ENCODE results near the gene LMX1A. TPM values are rescaled to one million over a fixed set of nuclear protein-coding genes. Genes with fewer than 3 reads are reported as not detected.

LMX1A gene
- total RNA-seq, 4 donors from 2014 or later = 0.13 to 1.1 (median 0.51) TPM

DNA sequence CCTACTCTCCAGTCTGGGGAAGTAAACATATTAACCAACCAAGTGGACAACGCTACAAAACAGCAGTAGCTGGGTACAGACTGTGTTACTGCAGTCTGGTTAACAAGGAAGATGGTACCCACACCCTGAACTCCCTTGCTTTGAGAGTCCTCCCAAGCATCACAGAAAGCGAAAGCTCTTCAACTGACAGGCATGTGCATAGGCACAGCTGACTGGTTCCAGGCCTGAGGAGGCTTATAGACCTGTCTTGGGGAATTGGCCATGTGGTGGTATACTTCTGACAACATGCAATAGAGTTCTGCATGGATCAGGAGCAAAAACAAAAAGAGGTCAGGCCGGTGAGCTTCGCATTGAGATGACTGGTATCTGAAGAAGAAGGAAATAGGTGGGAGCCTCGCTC lies 17.4 kb downstream of the LMX1A start:
- whole genome bisulfite sequencing, 2 donors (ENCODE audit: low coverage in 1 of 2) = 83 to 94% methylated on average over 3 to 4 of the region's 5 CpGs
- Histone ChIP-seq H3K9me3 (no peaks in the 10 kb centered on the region), H3K4me1 (no peaks in the 10 kb centered on the region), H3K27ac (no peak overlapping the region), H3K27me3 (peaks cover 32% of the 10 kb centered on the region), H3K36me3 (no peaks in the 10 kb centered on the region), H3K4me3 (no peak overlapping the region)
- ATAC-seq = no peak
- TF ChIP-seq POLR2AphosphoS5 (IDR thresholded peaks at IDR 0.05) = no peak
- no peak for TF ChIP-seq EP300 (IDR thresholded peaks at IDR 0.05)
- TF ChIP-seq POLR2A (IDR thresholded peaks at IDR 0.05) = no peak
- TF ChIP-seq, protein P1, sequence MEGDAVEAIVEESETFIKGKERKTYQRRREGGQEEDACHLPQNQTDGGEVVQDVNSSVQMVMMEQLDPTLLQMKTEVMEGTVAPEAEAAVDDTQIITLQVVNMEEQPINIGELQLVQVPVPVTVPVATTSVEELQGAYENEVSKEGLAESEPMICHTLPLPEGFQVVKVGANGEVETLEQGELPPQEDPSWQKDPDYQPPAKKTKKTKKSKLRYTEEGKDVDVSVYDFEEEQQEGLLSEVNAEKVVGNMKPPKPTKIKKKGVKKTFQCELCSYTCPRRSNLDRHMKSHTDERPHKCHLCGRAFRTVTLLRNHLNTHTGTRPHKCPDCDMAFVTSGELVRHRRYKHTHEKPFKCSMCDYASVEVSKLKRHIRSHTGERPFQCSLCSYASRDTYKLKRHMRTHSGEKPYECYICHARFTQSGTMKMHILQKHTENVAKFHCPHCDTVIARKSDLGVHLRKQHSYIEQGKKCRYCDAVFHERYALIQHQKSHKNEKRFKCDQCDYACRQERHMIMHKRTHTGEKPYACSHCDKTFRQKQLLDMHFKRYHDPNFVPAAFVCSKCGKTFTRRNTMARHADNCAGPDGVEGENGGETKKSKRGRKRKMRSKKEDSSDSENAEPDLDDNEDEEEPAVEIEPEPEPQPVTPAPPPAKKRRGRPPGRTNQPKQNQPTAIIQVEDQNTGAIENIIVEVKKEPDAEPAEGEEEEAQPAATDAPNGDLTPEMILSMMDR (IDR thresholded peaks at IDR 0.05) = no peak

DNA sequence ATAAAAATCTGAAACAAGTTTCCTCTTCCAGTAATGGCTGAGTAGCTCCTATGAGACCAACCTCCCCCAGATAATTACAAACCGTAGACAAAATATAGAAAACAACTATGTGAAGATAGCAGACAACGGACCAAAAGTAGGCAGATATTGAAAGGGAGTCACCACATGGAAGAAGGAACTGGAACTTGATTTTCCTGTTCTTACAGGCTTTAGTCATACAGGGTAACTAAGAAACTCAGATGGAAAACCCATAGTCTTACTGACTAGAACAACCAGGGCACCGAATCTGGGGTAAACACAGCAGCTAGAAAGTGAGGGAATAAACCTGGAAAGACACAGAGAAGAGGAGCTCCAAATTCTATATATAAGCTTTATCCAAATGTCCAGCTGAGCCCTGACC lies 26.0 kb downstream of the LMX1A start:
- Histone ChIP-seq H3K36me3 (no peaks in the 10 kb centered on the region), H3K4me1 (no peaks in the 10 kb centered on the region), H3K4me3 (no peak overlapping the region), H3K27ac (no peak overlapping the region), H3K27me3 (peaks cover 20% of the 10 kb centered on the region), H3K9me3 (no peaks in the 10 kb centered on the region)
- TF ChIP-seq, protein P1 (IDR thresholded peaks at IDR 0.05) = no peak
- no peak for TF ChIP-seq POLR2A (IDR thresholded peaks at IDR 0.05)
- TF ChIP-seq EP300 (IDR thresholded peaks at IDR 0.05) = no peak
- no peak for TF ChIP-seq POLR2AphosphoS5 (IDR thresholded peaks at IDR 0.05)
- WGBS, 2 donors (ENCODE audit: low coverage in 1 of 2) = 60 to 100% methylated on average over 1 of the region's 3 CpGs
- no peak for ATAC-seq

DNA sequence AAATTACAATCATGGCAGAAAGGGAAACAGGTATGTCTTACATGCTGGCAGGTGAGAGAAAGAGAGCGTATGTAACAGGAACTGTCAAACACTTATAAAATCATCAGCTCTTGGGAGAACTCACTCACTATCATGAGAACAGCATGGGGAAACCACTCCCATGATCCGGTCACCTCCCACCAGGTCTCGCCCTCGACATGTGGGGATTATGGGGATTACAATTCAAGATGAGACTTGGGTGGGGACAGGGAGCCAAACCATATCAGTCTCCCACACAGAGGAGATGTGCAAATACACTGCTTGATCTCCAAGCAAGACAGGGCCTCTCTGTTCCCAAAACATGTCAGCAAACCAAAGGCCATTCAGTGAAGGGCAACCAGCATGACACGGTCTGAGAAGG lies 27.4 kb downstream of the LMX1A start:
- Histone ChIP-seq H3K4me3 (no peak overlapping the region), H3K27ac (no peak overlapping the region), H3K9me3 (no peaks in the 10 kb centered on the region), H3K4me1 (no peaks in the 10 kb centered on the region), H3K27me3 (peaks cover 31% of the 10 kb centered on the region), H3K36me3 (no peaks in the 10 kb centered on the region)
- WGBS, 2 donors (ENCODE audit: low coverage in 1 of 2) = 40 to 75% methylated on average over 1 to 5 of the region's 5 CpGs
- TF ChIP-seq POLR2A (IDR thresholded peaks at IDR 0.05) = no peak
- TF ChIP-seq, protein P1 (IDR thresholded peaks at IDR 0.05) = no peak
- TF ChIP-seq EP300 (IDR thresholded peaks at IDR 0.05) = no peak
- no peak for TF ChIP-seq POLR2AphosphoS5 (IDR thresholded peaks at IDR 0.05)
- ATAC-seq = no peak

DNA sequence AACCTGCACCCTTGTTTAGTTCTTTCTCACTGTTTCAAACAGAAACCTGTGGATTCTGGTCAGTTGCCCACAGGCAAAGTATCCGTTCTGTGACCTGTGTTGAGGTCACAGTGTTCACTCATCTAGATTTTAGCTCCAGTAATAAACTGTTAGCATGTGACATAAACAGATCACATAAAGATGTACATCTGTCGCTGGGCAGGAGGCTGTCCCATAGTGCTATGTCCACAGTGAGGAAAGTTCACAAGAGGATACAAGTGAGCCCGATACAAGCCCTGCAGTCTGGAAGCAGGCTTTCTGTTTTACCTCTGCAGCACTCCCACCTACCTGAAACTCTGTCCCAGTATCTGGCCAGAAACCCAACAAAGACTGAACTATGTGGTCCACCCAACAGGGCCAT lies 28.4 kb downstream of the LMX1A start:
- TF ChIP-seq EP300 (IDR thresholded peaks at IDR 0.05) (no peak), POLR2A (IDR thresholded peaks at IDR 0.05) (no peak), POLR2AphosphoS5 (IDR thresholded peaks at IDR 0.05) (no peak)
- TF ChIP-seq, protein P1 (IDR thresholded peaks at IDR 0.05) = no peak
- H3K27me3 ChIP-seq = peaks cover 36% of the 10 kb centered on the region
- H3K4me1 ChIP-seq = no peaks in the 10 kb centered on the region
- ATAC-seq = no peak
- H3K4me3 ChIP-seq = no peak overlapping the region
- H3K36me3 ChIP-seq = no peaks in the 10 kb centered on the region
- WGBS, 2 donors (ENCODE audit: low coverage in 1 of 2) = 63 to 70% methylated on average over 2 to 3 of the region's 3 CpGs
- H3K9me3 ChIP-seq = no peaks in the 10 kb centered on the region
- H3K27ac ChIP-seq = no peak overlapping the region

DNA sequence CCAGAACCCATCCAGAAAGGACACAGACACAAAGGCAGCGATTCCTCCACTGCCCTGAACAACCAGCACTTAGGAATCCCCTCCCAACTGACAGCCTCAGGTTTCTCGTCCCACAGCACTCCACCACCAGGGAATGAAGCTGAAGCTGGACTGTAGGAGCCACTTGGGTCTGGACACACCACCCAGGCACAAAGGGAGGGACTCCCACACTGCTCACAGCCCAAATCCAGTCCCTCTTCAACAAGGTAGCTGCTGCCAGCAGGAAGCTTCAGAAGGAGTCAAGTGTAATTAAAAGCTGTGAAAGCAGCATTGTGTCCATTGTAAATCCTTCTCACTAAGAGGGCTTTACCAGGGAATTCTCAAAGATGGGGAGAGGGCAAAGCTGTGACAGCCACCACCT lies 29.0 kb downstream of the LMX1A start:
- 73 to 79% methylated on average over 2 of the region's 2 CpGs for WGBS, 2 donors (ENCODE audit: low coverage in 1 of 2)
- no peak overlapping the region for H3K27ac ChIP-seq
- no peak for TF ChIP-seq POLR2A (IDR thresholded peaks at IDR 0.05)
- TF ChIP-seq, protein P1 (IDR thresholded peaks at IDR 0.05) = no peak
- no peak for TF ChIP-seq EP300 (IDR thresholded peaks at IDR 0.05)
- no peak for TF ChIP-seq POLR2AphosphoS5 (IDR thresholded peaks at IDR 0.05)
- ATAC-seq = no peak
- H3K27me3 ChIP-seq = peaks cover 36% of the 10 kb centered on the region
- H3K4me1 ChIP-seq = no peaks in the 10 kb centered on the region
- H3K4me3 ChIP-seq = no peak overlapping the region
- no peaks in the 10 kb centered on the region for H3K36me3 ChIP-seq
- no peaks in the 10 kb centered on the region for H3K9me3 ChIP-seq

All from gastroesophageal sphincter (tissue), 4 donors.